ENCODE results near the gene EZR.
A peak's percentile ranks its signal among the peaks of the same experiment; 100 is the strongest.

Gene EZR

GRCh38 chr6:158737710-158738615, 81.2 kb downstream of the EZR start:
- Histone ChIP-seq H3K9me3 (ENCODE audit: insufficient read depth, low read depth, low read length) (peaks cover 7% of the 10 kb centered on the region), H3K4me3 (ENCODE audit: low read depth, low read length) (no peak overlapping the region), H2BK120ac (ENCODE audit: insufficient read depth, low read length, poor library complexity) (no peak overlapping the region), H3K79me1 (ENCODE audit: low read length) (peaks cover under 1% of the 10 kb centered on the region), H2AK5ac (ENCODE audit: low read length) (no peak overlapping the region), H3K23ac (ENCODE audit: low read length) (no peak overlapping the region), H3K18ac (ENCODE audit: low read length) (no peak overlapping the region), H4K12ac (ENCODE audit: low read depth, low read length) (no peak overlapping the region), H3K4me2 (ENCODE audit: low read length) (no peak overlapping the region), H2BK5ac (ENCODE audit: low read depth, low read length, poor library complexity) (no peak overlapping the region), H4K91ac (ENCODE audit: low read depth, low read length) (no peak overlapping the region), H3K27me3 (ENCODE audit: insufficient read depth, low read length) (no peaks in the 10 kb centered on the region), H3K27ac (ENCODE audit: low read depth, low read length) (no peak overlapping the region), H3K36me3 (ENCODE audit: control insufficient read depth in 1 of 2, insufficient read depth in 2 of 2, low read length in 2 of 2) (no peaks in the 10 kb centered on the region), H3K9ac (ENCODE audit: low read length) (no peak overlapping the region), H3K4me1 (ENCODE audit: control insufficient read depth in 1 of 2, insufficient read depth in 2 of 2, low read length in 2 of 2) (peaks cover 4% of the 10 kb centered on the region in 2 experiments), H4K8ac (ENCODE audit: low read depth, low read length) (no peak overlapping the region), H3K79me2 (ENCODE audit: control insufficient read depth, insufficient read depth, low read length, poor library complexity) (no peaks in the 10 kb centered on the region), H3K4ac (ENCODE audit: low read depth, low read length) (no peak overlapping the region), H3K14ac (ENCODE audit: low read length) (no peak overlapping the region), H2BK12ac (ENCODE audit: low read length) (no peak overlapping the region), H2AFZ (ENCODE audit: insufficient read depth, low read length, poor library complexity) (no peak overlapping the region)
- no CpG with 5 or more reads among the region's 12 CpGs for WGBS (ENCODE audit: extremely low coverage, insufficient coverage, insufficient read length)
- peak in 1 of 2 donors; percentile 39 for DNase-seq

- no peak overlapping the region for H4K12ac ChIP-seq (ENCODE audit: low read depth, low read length)
- H3K4me3 ChIP-seq (ENCODE audit: low read depth, low read length), result no peak overlapping the region
- no peak overlapping the region for H2BK5ac ChIP-seq (ENCODE audit: low read depth, low read length, poor library complexity)
- no peak overlapping the region for H3K18ac ChIP-seq (ENCODE audit: low read length)
- H3K9ac ChIP-seq (ENCODE audit: low read length), result no peak overlapping the region
- H2AFZ ChIP-seq (ENCODE audit: insufficient read depth, low read length, poor library complexity), result no peak overlapping the region
- no peak overlapping the region for H4K91ac ChIP-seq (ENCODE audit: low read depth, low read length)
- no peak for DNase-seq
- no peaks in the 10 kb centered on the region for H3K36me3 ChIP-seq (ENCODE audit: control insufficient read depth in 1 of 2, insufficient read depth in 2 of 2, low read length in 2 of 2)
- H2BK120ac ChIP-seq (ENCODE audit: insufficient read depth, low read length, poor library complexity), result no peak overlapping the region
- no peaks in the 10 kb centered on the region for H3K4me1 ChIP-seq (ENCODE audit: control insufficient read depth in 1 of 2, insufficient read depth in 2 of 2, low read length in 2 of 2)
- H3K79me2 ChIP-seq (ENCODE audit: control insufficient read depth, insufficient read depth, low read length, poor library complexity), result no peaks in the 10 kb centered on the region
- no peak overlapping the region for H3K4me2 ChIP-seq (ENCODE audit: low read length)
- H2AK5ac ChIP-seq (ENCODE audit: low read length), result no peak overlapping the region
- no peak overlapping the region for H3K4ac ChIP-seq (ENCODE audit: low read depth, low read length)
- H3K79me1 ChIP-seq (ENCODE audit: low read length), result no peaks in the 10 kb centered on the region
- H3K9me3 ChIP-seq (ENCODE audit: insufficient read depth, low read depth, low read length), result peaks cover 7% of the 10 kb centered on the region
- WGBS (ENCODE audit: extremely low coverage, insufficient coverage, insufficient read length), result no CpG with 5 or more reads among the region's 3 CpGs
- H4K8ac ChIP-seq (ENCODE audit: low read depth, low read length), result no peak overlapping the region
- H3K27ac ChIP-seq (ENCODE audit: low read depth, low read length), result no peak overlapping the region
- no peak overlapping the region for H3K14ac ChIP-seq (ENCODE audit: low read length)
- H3K27me3 ChIP-seq (ENCODE audit: insufficient read depth, low read length), result no peaks in the 10 kb centered on the region
- H2BK12ac ChIP-seq (ENCODE audit: low read length), result no peak overlapping the region
- H3K23ac ChIP-seq (ENCODE audit: low read length), result no peak overlapping the region
Observed at GRCh38 chr6:158737082-158737709, 82.0 kb downstream of the EZR start.

GRCh38 chr6:158735009-158735408, 84.2 kb downstream of the EZR start:
- no peak for DNase-seq

GRCh38 chr6:158730541-158730907, 88.6 kb downstream of the EZR start:
- Histone ChIP-seq H3K23ac (ENCODE audit: low read length) (no peak overlapping the region), H3K27me3 (ENCODE audit: insufficient read depth, low read length) (no peaks in the 10 kb centered on the region), H2BK5ac (ENCODE audit: low read depth, low read length, poor library complexity) (no peak overlapping the region), H2BK120ac (ENCODE audit: insufficient read depth, low read length, poor library complexity) (no peak overlapping the region), H3K36me3 (ENCODE audit: control insufficient read depth in 1 of 2, insufficient read depth in 2 of 2, low read length in 2 of 2) (no peaks in the 10 kb centered on the region), H4K91ac (ENCODE audit: low read depth, low read length) (no peak overlapping the region), H3K9me3 (ENCODE audit: insufficient read depth, low read depth, low read length) (peaks cover 9% of the 10 kb centered on the region), H3K4me2 (ENCODE audit: low read length) (no peak overlapping the region), H3K4ac (ENCODE audit: low read depth, low read length) (no peak overlapping the region), H3K4me3 (ENCODE audit: low read depth, low read length) (no peak overlapping the region), H2BK12ac (ENCODE audit: low read length) (no peak overlapping the region), H3K79me1 (ENCODE audit: low read length) (peaks cover 6% of the 10 kb centered on the region), H2AFZ (ENCODE audit: insufficient read depth, low read length, poor library complexity) (no peak overlapping the region), H3K79me2 (ENCODE audit: control insufficient read depth, insufficient read depth, low read length, poor library complexity) (no peaks in the 10 kb centered on the region), H3K14ac (ENCODE audit: low read length) (no peak overlapping the region), H2AK5ac (ENCODE audit: low read length) (no peak overlapping the region), H4K8ac (ENCODE audit: low read depth, low read length) (no peak overlapping the region), H3K4me1 (ENCODE audit: control insufficient read depth in 1 of 2, insufficient read depth in 2 of 2, low read length in 2 of 2) (peaks cover 0 to 2% of the 10 kb centered on the region in 2 experiments), H3K27ac (ENCODE audit: low read depth, low read length) (peak overlapping the region; percentile 74), H3K9ac (ENCODE audit: low read length) (no peak overlapping the region), H3K18ac (ENCODE audit: low read length) (no peak overlapping the region), H4K12ac (ENCODE audit: low read depth, low read length) (no peak overlapping the region)
- DNase-seq, result peak; percentile 96 to 98
- no CpG with 5 or more reads among the region's 18 CpGs for WGBS (ENCODE audit: extremely low coverage, insufficient coverage, insufficient read length)

More at GRCh38 chr6:158735009-158735408, 84.2 kb downstream of the EZR start:
- no peak overlapping the region for H2BK5ac ChIP-seq (ENCODE audit: low read depth, low read length, poor library complexity)
- no peak overlapping the region for H2BK120ac ChIP-seq (ENCODE audit: insufficient read depth, low read length, poor library complexity)
- no peaks in the 10 kb centered on the region for H3K4me1 ChIP-seq (ENCODE audit: control insufficient read depth in 1 of 2, insufficient read depth in 2 of 2, low read length in 2 of 2)
- no peak overlapping the region for H2BK12ac ChIP-seq (ENCODE audit: low read length)
- WGBS (ENCODE audit: extremely low coverage, insufficient coverage, insufficient read length), result no CpG with 5 or more reads among the region's 3 CpGs
- peaks cover 10% of the 10 kb centered on the region for H3K9me3 ChIP-seq (ENCODE audit: insufficient read depth, low read depth, low read length)
- H3K79me2 ChIP-seq (ENCODE audit: control insufficient read depth, insufficient read depth, low read length, poor library complexity), result no peaks in the 10 kb centered on the region
- no peak overlapping the region for H3K18ac ChIP-seq (ENCODE audit: low read length)
- H3K27ac ChIP-seq (ENCODE audit: low read depth, low read length), result no peak overlapping the region
- H3K79me1 ChIP-seq (ENCODE audit: low read length), result peaks cover 3% of the 10 kb centered on the region
- H2AK5ac ChIP-seq (ENCODE audit: low read length), result no peak overlapping the region
- no peak overlapping the region for H2AFZ ChIP-seq (ENCODE audit: insufficient read depth, low read length, poor library complexity)
- no peak overlapping the region for H3K23ac ChIP-seq (ENCODE audit: low read length)
- H3K36me3 ChIP-seq (ENCODE audit: control insufficient read depth in 1 of 2, insufficient read depth in 2 of 2, low read length in 2 of 2), result no peaks in the 10 kb centered on the region
- no peak overlapping the region for H3K9ac ChIP-seq (ENCODE audit: low read length)
- H3K4me2 ChIP-seq (ENCODE audit: low read length), result no peak overlapping the region
- H3K4ac ChIP-seq (ENCODE audit: low read depth, low read length), result no peak overlapping the region
- no peak overlapping the region for H4K8ac ChIP-seq (ENCODE audit: low read depth, low read length)
- H3K27me3 ChIP-seq (ENCODE audit: insufficient read depth, low read length), result no peaks in the 10 kb centered on the region
- H4K12ac ChIP-seq (ENCODE audit: low read depth, low read length), result no peak overlapping the region
- no peak overlapping the region for H3K14ac ChIP-seq (ENCODE audit: low read length)
- H3K4me3 ChIP-seq (ENCODE audit: low read depth, low read length), result no peak overlapping the region
- H4K91ac ChIP-seq (ENCODE audit: low read depth, low read length), result no peak overlapping the region

Data from trophoblast cell (in vitro differentiated cells and primary cell).